Parathyroid adenoma (tissue), 2 donors: ENCODE measurements around the gene SOAT2.

Source experiments
- H2AFZ ChIP-seq: fragments of 300-600 bp; sonication (generic); one replicate; pipeline ENCODE4 v1.7.0; 2017; ENCODE audit warnings: antibody characterized with exemption, mild to moderate bottlenecking
- H3K27ac ChIP-seq: fragments of 300-600 bp; sonication (generic); one replicate; pipeline ENCODE4 v1.7.0; 2017
- H3K27me3 ChIP-seq: fragments of 300-600 bp; sonication (generic); one replicate; pipeline ENCODE4 v1.7.0; 2017; ENCODE audit warnings: low read length; ENCODE audit not compliant: control insufficient read depth, insufficient read depth
- H3K36me3 ChIP-seq: fragments of 300-600 bp; sonication (generic); one replicate; pipeline ENCODE4 v1.7.0; 2017; ENCODE audit warnings: low read length; ENCODE audit not compliant: control insufficient read depth, insufficient read depth
- H3K4me1 ChIP-seq: fragments of 300-600 bp; sonication (generic); one replicate; pipeline ENCODE4 v1.7.0; 2017; ENCODE audit warnings: control low read depth
- H3K4me2 ChIP-seq: fragments of 300-600 bp; sonication (generic); one replicate; pipeline ENCODE4 v1.7.0; 2017; ENCODE audit warnings: low read length
- H3K4me3 ChIP-seq: fragments of 300-600 bp; sonication (generic); one replicate; pipeline ENCODE4 v1.7.0; 2017; ENCODE audit warnings: low read depth, low read length
- H3K79me2 ChIP-seq: fragments of 300-600 bp; sonication (generic); one replicate; pipeline ENCODE4 v1.7.0; 2017; ENCODE audit warnings: control low read depth
- H3K9ac ChIP-seq: fragments of 300-600 bp; sonication (generic); one replicate; pipeline ENCODE4 v1.7.0; 2017; ENCODE audit warnings: mild to moderate bottlenecking
- H3K9me3 ChIP-seq: fragments of 300-600 bp; sonication (generic); one replicate; pipeline ENCODE4 v1.7.0; 2017; ENCODE audit warnings: low read length; ENCODE audit not compliant: control insufficient read depth
- TF ChIP-seq, protein P1 (sequence below): fragments of 300-600 bp; sonication (generic); IDR thresholded peaks from one replicate; pipeline ENCODE4 v1.7.0; 2017; ENCODE audit warnings: antibody characterized with exemption, mild to moderate bottlenecking
- donor health status: primary hyperparathyroidism.

Gene SOAT2

DNA sequence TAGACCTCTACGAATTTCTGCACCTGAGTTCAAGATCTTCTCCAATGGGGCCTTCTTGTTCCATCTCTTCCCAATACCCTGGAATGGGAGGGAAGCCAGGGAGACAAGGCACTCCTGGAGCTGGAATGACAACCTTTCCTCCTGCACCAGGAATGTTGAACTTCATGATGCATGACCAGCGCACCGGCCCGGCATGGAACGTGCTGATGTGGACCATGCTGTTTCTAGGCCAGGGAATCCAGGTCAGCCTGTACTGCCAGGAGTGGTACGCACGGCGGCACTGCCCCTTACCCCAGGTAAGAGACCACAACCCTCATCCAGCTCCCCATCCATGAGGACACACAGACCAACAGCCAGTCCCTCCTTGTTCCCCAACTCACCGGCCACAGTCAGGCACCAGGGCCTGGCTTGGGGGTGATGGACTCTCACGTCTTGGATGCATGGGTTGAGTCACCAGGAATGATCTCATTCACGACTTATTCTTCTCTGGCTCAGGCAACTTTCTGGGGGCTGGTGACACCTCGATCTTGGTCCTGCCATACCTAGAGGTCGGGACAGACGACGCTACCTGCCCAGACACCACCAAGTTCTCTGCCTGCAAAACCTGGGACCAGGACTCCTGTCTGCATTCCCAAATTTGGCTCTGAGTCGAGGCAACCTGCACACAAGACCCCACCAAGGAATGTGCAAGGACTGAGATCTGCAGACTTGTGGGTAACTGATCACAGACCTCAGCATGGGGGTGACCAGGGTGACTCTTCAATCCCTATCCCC, 20.5 kb downstream of the SOAT2 start:
- Histone ChIP-seq H2AFZ (no peak overlapping the region), H3K27me3 (no peaks in the 10 kb centered on the region), H3K4me2 (no peak overlapping the region), H3K9ac (no peak overlapping the region), H3K9me3 (no peaks in the 10 kb centered on the region), H3K79me2 (no peaks in the 10 kb centered on the region), H3K27ac (no peak overlapping the region), H3K36me3 (no peaks in the 10 kb centered on the region), H3K4me3 (no peak overlapping the region), H3K4me1 (no peaks in the 10 kb centered on the region)
- TF ChIP-seq, protein P1, sequence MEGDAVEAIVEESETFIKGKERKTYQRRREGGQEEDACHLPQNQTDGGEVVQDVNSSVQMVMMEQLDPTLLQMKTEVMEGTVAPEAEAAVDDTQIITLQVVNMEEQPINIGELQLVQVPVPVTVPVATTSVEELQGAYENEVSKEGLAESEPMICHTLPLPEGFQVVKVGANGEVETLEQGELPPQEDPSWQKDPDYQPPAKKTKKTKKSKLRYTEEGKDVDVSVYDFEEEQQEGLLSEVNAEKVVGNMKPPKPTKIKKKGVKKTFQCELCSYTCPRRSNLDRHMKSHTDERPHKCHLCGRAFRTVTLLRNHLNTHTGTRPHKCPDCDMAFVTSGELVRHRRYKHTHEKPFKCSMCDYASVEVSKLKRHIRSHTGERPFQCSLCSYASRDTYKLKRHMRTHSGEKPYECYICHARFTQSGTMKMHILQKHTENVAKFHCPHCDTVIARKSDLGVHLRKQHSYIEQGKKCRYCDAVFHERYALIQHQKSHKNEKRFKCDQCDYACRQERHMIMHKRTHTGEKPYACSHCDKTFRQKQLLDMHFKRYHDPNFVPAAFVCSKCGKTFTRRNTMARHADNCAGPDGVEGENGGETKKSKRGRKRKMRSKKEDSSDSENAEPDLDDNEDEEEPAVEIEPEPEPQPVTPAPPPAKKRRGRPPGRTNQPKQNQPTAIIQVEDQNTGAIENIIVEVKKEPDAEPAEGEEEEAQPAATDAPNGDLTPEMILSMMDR, result no peak

DNA sequence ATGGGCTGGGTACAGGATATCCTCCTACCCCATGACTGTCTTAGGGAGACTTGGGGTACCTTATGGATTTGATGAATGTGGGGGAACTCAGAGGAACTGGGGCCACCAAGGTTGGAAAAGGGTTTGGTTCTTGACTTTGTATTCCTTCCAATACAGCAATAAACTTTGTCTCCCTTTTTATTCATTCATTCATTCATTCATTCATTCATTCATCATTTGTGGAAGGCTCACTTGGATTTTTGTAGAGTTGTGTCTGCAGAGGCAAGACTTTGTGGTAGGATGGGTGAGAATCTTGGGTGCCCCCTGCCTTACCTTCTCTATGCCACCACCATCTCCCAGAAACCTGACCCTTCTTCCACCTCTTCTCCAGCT, 21.1 kb downstream of the SOAT2 start:
- Histone ChIP-seq H3K9me3 (no peaks in the 10 kb centered on the region), H3K36me3 (no peaks in the 10 kb centered on the region), H3K4me3 (no peak overlapping the region), H3K4me2 (no peak overlapping the region), H3K27ac (no peak overlapping the region), H3K79me2 (no peaks in the 10 kb centered on the region), H3K4me1 (no peaks in the 10 kb centered on the region), H2AFZ (no peak overlapping the region), H3K9ac (no peak overlapping the region), H3K27me3 (no peaks in the 10 kb centered on the region)
- TF ChIP-seq, protein P1, result no peak

DNA sequence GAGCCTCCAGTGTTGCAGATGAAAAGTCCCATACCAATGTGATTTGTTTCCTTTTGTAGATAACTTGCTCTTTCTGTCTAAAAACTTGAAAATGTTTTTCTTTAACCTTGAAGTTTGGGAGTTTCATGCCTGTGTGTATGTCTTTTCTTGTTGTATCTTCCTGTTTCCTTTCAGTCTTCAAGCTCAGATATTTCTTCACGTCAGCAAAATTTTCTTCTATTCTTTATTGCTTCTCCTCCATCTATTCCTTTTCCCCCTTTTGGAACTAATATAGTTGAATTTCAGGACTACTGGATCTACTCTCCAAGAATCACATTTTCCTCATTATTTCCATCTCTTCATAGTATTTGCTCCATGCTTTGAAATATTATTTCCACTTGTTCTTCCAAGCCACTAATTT, 23.9 kb downstream of the SOAT2 start:
- no peaks in the 10 kb centered on the region for H3K79me2 ChIP-seq
- H3K27ac ChIP-seq, result no peak overlapping the region
- no peaks in the 10 kb centered on the region for H3K4me1 ChIP-seq
- H3K9ac ChIP-seq, result no peak overlapping the region
- H3K27me3 ChIP-seq, result no peaks in the 10 kb centered on the region
- TF ChIP-seq, protein P1, result no peak
- H3K9me3 ChIP-seq, result no peaks in the 10 kb centered on the region
- H3K4me3 ChIP-seq, result no peak overlapping the region
- H2AFZ ChIP-seq, result no peak overlapping the region
- H3K4me2 ChIP-seq, result no peak overlapping the region
- H3K36me3 ChIP-seq, result no peaks in the 10 kb centered on the region

DNA sequence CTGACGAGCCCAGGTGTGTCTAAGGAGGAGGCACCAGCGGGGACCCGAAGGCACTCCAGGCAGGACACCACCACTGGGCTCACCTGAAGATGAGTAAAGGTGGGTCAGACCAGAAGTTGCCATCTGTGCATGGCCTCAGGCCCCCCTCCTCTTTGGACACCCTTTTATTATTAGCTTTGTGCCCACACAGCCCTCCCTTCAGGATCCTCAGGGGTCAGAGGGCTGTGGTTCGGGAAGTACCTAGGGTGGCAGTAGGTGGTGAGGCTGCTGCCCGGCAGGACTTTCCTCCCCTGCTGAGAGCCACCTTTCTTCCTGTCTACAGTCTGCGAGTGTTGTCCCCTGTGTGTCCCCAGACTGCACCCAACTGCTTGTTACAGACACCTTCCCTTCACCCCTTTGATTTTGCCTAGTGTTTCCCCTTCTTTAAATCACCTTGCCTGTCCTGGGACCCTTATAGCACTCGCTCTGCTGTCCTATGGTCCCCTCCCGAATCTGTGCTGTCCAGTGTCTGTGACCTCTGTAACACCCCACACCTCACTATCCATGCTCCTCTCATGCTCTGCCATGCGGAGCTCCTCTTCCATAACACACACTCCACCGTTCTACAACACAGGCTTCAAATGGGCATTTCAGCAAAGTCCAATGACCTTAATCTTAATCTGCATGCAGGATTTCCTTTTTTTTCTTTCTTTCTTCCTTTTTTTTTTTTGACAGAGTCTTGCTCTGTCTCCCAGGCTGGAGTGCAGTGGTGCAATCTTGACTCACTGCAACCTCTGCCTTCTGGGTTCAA, 25.7 kb downstream of the SOAT2 start:
- no peaks in the 10 kb centered on the region for H3K36me3 ChIP-seq
- H3K79me2 ChIP-seq, result no peaks in the 10 kb centered on the region
- H2AFZ ChIP-seq, result no peak overlapping the region
- TF ChIP-seq, protein P1, result no peak
- H3K4me2 ChIP-seq, result no peak overlapping the region
- no peak overlapping the region for H3K27ac ChIP-seq
- no peak overlapping the region for H3K9ac ChIP-seq
- H3K27me3 ChIP-seq, result no peaks in the 10 kb centered on the region
- H3K9me3 ChIP-seq, result no peaks in the 10 kb centered on the region
- H3K4me1 ChIP-seq, result no peaks in the 10 kb centered on the region
- no peak overlapping the region for H3K4me3 ChIP-seq
